Stimulated activated CD4-positive, alpha-beta T cell treated with anti-CD3 and anti-CD28 coated beads, Interleukin-2, amount 100 ng/mL, for 48 hours (primary cell): ENCODE results near the gene SERTM1.

Experiments
- DNase-seq, 2 donors: peaks; one replicate each; pipeline ENCODE4 v3.0.0-alpha.2; 2020

Gene SERTM1

DNA sequence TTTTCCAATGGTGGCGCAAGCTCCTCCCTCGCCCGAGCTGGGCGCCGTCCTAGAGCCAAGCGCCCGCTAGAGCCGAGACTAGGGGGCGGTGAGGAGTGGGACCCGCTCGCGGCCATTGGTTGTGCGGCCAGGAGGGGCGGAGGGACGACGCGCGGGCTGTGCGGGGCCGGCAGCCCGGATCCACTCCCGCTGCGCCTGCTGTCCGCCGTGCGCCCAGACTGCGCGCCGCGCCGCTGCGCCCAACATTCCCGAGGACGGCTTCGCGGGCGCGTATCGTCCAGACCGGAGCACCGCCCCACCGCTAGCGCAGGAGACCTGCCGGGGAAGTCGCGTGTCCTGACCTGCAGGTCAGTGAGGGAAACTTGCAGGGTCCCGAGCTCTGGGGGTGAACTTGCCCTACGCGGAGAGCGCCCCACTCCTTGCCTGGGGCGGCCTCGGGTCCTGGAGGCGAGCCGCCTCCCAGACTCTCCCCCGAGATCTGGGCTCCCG is at the start of gene SERTM1:
TSS of gene SERTM1 (plus strand) at position 183 of the 489 bp plus-strand sequence. CDS start 21,059 bp downstream, outside the sequence.
- no peak for DNase-seq

- DNase-seq, result no peak
These were observed 45.3 kb upstream of the SERTM1 start for GRCh38 chr13:36628377-36629056.

GRCh38 chr13:36629057-36629385 is 44.8 kb upstream of the SERTM1 start:
- DNase-seq, result no peak

DNA sequence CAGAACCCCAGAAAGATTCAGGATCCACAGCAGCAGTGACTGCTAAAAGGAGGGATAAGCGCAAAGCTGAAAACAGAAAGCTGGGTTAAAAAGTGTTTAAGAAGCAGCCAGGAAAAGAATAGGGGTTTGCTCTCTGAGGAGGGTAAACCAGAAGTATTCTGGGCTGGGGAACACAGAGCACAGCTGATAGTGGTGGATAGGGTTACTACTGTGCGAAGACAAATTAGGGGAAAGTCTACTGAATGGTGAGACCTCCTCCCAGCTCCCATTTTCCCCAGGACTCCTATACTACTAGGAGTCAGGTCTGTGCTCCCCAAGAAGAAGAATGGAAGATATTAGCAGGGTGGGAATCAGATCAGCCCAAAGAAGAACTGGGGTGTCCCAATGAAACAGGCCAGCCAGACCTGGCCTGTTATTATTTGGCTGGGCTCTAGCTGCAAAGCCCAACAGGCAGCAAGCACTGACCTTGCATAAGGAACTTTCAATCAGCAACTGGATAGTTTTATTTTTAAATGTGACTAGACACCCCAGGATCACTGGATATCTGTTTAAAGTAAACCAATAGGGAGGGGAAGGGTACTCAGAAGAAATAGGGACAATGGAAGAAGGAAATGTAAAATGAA is 43.5 kb upstream of the SERTM1 start:
- no peak for DNase-seq

DNA sequence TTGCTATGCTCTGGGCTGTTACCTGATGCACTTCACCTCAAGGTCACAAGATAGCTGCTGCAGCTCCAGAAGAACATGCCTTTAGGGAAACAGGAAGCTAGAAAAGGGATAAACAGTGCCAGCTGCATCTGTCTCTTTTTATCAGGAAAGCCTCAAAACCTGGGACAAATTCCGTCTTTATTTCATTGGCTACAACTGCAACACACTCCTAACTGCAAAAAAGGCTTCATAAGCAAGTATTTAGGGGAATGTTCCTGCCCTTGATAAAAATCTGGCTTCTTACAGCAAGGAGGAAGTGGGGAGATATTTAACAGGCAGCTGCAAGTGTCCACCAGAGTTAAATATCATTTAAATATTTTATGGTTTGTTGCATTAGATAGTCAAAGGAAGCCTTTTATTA is 34.2 kb upstream of the SERTM1 start:
- DNase-seq, result no peak

GRCh38 chr13:36650611-36651010 is 23.2 kb upstream of the SERTM1 start:
- no peak for DNase-seq

- no peak for DNase-seq
These were observed 8.2 kb upstream of the SERTM1 start for GRCh38 chr13:36665630-36666029.

GRCh38 chr13:36666477-36667229 is 7.2 kb upstream of the SERTM1 start:
- DNase-seq, result no peak

- no peak for DNase-seq
These were observed 5.5 kb upstream of the SERTM1 start for GRCh38 chr13:36668316-36668715.

- no peak for DNase-seq
These were observed 468 bp upstream of the SERTM1 start for GRCh38 chr13:36673352-36673751.

GRCh38 chr13:36674337-36675212 is 755 bp downstream of the SERTM1 start:
- DNase-seq, result no peak

DNA sequence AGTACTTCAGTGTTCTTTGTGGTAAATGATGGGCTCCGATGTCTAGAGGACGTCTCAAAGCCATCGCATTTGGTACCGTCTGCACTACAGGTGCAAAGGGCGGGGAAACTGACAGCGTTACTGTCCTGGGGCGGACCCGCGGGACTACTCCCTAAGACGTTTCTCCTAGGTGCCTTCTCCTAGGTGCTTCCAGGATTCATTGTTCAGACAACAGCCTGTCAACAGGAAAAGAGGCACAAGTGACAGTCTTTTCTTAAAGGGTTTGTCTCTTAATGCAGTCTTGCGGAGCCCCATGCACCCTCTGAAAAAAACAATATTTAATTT is 1.4 kb downstream of the SERTM1 start:
- DNase-seq, result no peak

DNA sequence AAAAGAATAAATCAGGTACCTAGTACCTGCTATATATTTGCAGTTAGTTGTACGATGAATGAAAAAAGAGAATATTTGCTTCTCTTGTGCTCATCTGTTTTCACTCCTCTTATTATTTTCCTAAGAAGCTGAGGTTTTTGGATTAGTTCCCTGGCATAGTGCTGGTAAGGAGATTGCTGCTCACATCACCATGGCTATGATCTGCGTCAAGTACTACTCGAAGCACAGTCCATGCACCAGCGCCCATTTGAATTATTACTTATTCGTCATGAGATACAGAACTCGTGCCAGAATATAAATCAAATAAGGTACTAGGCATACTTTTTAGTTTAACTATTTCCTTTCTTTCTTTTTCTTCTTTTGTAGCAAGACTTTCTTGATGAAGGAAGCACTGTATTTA is 7.1 kb downstream of the SERTM1 start:
- DNase-seq, result no peak

- no peak for DNase-seq
These were observed 8.2 kb downstream of the SERTM1 start for GRCh38 chr13:36681894-36682624.

GRCh38 chr13:36683701-36684100 is 9.9 kb downstream of the SERTM1 start:
- DNase-seq, result no peak

- DNase-seq, result no peak
These were observed 12.1 kb downstream of the SERTM1 start for GRCh38 chr13:36685927-36686326.

GRCh38 chr13:36696410-36697010 is 22.7 kb downstream of the SERTM1 start:
- DNase-seq, result no peak

DNA sequence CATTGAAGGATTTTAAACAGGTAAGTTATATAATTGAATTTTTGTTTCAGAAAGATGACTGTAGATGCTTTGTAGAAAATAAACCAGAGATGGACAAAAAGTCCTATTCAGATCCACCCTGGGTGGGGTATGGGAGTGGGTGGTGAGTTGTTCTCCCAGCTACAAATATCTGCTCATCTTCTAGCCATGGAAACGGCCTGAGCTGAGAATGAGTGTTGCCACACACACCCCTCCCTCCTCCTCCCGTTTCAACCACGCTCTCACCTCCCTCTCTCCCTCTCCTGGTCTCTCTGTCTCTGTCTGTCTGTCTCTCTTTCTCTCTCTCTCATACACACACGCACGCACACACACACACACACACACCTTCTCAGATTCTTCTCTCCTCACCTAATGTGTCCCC is 26.4 kb downstream of the SERTM1 start:
- no peak for DNase-seq

DNA sequence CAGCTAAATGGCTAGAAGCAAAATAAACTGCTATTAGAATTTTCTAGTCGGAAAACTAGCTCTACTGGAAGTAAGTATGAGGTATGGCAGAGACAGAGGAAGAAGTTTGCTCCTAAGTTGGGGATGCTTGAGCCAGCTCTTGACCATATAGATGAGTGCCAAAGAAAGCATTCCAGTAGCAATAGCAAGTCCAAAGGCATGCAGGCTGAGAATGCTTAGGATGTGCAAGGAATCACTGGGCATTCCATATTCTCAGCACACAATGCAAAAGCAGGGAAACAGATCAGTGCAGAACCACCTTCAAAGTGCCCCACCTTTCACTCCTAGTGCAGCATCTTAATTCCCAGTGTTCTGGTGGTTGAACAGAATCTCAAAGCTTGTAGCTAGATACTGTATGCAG is 32.9 kb downstream of the SERTM1 start:
- no peak for DNase-seq

- DNase-seq, result no peak
These were observed 35.5 kb downstream of the SERTM1 start for GRCh38 chr13:36709136-36709890.

GRCh38 chr13:36710396-36710795 is 36.6 kb downstream of the SERTM1 start:
- DNase-seq, result no peak
